Occipital lobe (tissue), 2 donors: ENCODE results near the gene TMEM123. TPM values are rescaled to one million over a fixed set of nuclear protein-coding genes. Genes with fewer than 3 reads are reported as not detected.

Source experiments
- DNase-seq: peaks from one replicate; lab custom pipeline; 2025; lab: John Stamatoyannopoulos, UW
- total RNA-seq: library from RNA; depleted of rRNA; stranded (reverse); fragments of >200 nt; gene quantifications from one replicate; pipeline ENCODE4 v1.2.3, GENCODE V29; 2014

Gene TMEM123, protein sequence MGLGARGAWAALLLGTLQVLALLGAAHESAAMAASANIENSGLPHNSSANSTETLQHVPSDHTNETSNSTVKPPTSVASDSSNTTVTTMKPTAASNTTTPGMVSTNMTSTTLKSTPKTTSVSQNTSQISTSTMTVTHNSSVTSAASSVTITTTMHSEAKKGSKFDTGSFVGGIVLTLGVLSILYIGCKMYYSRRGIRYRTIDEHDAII
- total RNA-seq, result 101 TPM

DNA sequence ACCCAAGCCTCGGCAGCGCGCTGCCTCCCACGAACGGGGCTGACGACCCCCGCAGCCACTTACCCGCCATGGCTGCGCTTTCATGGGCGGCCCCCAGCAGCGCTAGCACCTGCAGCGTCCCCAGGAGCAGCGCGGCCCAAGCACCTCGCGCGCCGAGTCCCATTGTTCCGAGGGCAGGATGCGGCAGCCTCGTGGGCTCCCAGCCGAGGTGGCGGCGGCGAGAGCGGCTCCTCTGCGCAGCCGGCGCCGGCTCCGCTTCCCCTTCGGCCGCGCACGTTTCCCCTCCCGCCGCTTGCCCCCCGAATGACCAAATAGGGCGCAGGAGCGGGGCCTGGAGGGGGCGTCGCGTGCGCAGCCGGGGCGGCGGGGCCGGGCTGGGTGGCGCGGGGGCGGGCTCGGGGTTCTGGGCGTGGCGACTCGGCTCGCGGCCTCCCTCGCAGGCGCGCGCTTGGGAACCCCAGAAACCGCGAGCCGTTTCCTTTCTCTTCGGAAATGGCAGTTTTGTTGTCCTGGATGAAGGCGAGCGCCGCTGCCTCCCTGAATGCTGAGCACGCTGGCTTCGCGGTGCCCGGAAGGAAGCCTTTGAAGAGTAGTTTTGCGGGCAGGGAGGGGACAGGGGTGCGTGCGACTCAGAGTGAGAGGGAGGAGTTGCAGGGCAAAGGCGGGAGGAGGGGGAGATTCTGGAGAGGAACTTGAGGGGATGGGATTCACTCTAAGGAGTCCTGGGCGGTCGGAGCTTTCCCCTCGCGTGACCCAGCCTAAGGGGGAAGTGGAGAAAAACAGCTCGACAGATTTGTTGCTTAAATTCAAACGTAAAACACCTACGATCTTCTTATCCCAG, at the start of gene TMEM123:
Gene TMEM123, minus strand, starts transcription at position 305 of the 841 bp plus-strand sequence. Its CDS starts 142 bp downstream, at position 163.
- DNase-seq, result peak; percentile 54

DNA sequence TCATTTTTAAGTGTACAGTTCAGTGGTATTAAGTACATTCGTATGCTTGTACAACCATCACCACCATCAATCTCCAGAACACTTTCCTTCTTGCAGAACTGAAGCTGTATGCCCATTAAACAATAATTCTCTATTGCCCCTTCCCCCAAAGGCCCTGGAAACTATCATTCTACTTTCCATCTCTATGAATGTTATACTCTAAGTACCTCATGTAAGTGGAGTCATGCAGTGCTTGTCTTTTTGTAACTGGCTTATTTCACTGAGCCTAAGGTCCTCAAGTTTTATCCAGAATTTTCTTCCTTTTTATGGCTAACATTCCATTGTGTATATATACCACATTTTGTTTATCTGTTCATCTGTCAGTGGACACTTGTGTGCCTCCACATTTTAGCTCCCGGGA, 48.3 kb upstream of the TMEM123 start:
- no peak for DNase-seq

DNA sequence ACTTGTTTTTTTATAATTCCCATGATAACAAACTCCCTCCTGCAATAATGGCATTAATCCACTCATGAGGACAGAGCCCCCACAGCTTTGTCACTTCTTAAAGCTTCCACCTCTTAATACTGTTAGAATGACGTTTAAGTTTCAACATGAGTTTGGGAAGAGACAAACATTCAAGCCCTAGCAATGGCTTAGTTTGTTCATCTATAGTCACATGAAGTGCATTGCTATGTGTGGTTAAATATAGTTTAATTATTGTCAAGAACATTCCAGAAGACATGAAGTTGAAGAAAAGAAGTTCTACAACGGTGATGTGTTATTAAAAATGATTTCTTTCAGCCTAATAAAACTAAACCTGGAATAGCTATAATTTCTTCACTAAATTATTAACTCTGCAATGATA, 47.4 kb upstream of the TMEM123 start:
- no peak for DNase-seq

DNA sequence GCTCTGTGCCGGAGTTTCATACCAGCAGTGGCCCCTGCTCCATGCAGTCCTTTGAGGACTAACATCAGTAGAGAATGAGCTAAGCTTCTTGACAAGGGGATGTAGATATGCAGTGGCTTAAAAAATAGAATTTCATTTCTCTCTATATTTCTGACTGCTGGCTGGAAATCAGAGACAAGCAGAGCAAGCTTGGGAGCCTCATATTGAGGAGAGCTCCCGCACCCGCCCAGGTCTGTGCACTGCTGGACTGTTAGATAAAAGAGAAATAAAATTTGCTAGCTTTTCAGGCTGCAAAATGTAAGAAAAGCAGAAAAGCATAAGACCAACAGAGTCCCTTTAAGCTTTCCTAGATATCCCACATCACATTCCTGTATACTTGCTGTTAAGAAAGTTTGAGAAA, 46.6 kb upstream of the TMEM123 start:
- DNase-seq, result no peak

GRCh38 chr11:102497061-102497460, 44.5 kb upstream of the TMEM123 start:
- no peak for DNase-seq

- no peak for DNase-seq
These were observed 42.8 kb upstream of the TMEM123 start for GRCh38 chr11:102495161-102496042.

- no peak for DNase-seq
These were observed 41.7 kb upstream of the TMEM123 start for GRCh38 chr11:102494216-102494615.

DNA sequence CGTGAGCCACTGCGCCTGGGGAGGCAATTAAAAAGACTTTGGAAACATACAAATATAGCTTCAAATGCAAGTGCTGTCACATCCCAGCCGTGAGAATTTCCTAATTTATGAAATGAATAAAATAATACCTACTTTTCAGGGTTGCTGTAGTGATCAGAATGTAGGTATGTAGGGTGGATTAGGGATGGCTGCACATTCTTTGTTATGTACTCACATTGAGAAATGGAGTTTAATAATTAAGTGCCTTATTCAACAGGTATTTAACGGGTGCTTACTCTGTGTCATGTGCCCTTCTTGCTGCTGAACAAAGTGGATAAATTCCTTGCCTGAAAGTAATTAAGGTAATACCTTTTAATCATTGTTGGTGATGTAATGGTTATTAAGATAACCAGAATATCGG, 41.0 kb upstream of the TMEM123 start:
- no peak for DNase-seq

- no peak for DNase-seq
These were observed 39.4 kb upstream of the TMEM123 start for GRCh38 chr11:102491969-102492368.

- DNase-seq, result no peak
These were observed 36.9 kb upstream of the TMEM123 start for GRCh38 chr11:102489186-102490145.

GRCh38 chr11:102488208-102488607, 35.6 kb upstream of the TMEM123 start:
- no peak for DNase-seq

GRCh38 chr11:102487214-102487613, 34.6 kb upstream of the TMEM123 start:
- no peak for DNase-seq

GRCh38 chr11:102486584-102486983, 34.0 kb upstream of the TMEM123 start:
- no peak for DNase-seq

DNA sequence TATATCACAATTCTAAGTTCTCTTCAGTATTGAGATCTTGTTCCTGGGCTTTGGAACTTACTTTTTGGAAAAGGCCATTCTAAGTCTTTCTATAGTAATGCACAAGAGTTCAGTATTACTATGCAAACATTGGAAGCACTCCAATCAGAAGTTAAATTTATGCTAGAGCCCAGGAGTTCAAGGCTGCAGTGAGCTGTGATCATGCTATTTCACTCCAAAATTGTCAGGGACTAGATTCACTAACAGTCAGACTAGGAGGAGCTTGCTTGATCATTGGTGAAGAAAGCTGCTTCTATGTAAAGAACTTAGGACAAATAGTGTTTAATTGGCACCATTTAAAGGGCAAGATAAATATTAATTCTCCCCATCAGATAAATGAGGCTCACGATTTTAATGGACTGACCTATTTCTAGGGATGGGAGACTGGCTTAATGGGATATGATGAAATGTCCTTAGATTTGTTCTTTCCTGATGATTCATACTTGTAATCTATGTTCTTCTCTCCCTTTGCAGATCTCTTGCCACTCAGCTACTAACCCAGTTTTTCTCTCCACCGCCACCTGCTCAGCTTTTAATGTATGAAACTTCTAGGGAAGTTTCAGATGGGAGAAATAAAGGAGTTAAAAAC, 32.6 kb upstream of the TMEM123 start:
- no peak for DNase-seq

DNA sequence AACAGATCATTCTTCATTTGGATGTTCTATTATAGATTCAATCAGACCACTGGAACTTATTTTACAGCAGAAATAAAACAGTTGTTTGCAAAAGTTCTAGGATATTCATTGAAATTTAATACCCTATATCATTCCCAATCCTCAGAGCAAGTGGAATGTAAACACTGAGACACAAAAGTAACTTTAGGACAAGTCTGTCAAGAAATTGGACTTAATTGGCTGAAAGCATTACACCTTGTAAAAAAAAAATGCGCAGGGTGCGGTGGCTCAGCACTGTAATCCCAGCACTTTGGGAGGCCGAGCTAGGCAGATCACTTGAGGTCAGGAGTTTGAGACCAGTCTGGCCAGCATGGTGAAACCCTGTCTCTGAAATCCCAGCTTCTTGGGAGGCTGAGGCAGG, 29.9 kb upstream of the TMEM123 start:
- DNase-seq, result no peak

- DNase-seq, result no peak
These were observed 27.2 kb upstream of the TMEM123 start for GRCh38 chr11:102479733-102480132.

- DNase-seq, result no peak
These were observed 26.2 kb upstream of the TMEM123 start for GRCh38 chr11:102478673-102479299.

GRCh38 chr11:102476812-102477211, 24.2 kb upstream of the TMEM123 start:
- DNase-seq, result no peak

- no peak for DNase-seq
These were observed 23.5 kb upstream of the TMEM123 start for GRCh38 chr11:102476069-102476468.

GRCh38 chr11:102473543-102473942, 21.0 kb upstream of the TMEM123 start:
- no peak for DNase-seq
